HCEC 1CT (cell line): ENCODE measurements around the gene ITGA7.

Experiments
- DNase-seq: peaks from one replicate; pipeline ENCODE4 v3.0.0-alpha.2; 2017

Gene ITGA7

DNA sequence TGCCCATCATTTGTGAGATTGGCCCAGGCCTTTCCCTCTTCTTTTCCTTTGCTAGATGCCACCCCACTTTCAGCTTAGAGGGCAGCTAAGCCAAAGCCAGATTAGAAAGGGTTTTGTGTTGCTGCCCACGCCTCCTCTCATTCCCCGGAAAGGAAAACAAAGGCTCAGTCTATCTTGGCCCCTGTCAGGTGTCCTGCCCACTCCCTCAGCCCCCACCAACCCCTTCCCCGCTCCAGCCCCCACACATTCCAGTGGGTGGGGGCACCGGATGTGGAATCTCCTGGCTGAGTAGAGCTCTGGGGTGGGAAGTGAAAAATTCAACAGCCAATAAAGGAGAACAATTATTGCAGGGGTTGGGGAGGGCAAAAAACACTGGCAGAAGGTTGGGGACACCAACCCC lies 10.3 kb upstream of the ITGA7 start:
- no peak for DNase-seq

DNA sequence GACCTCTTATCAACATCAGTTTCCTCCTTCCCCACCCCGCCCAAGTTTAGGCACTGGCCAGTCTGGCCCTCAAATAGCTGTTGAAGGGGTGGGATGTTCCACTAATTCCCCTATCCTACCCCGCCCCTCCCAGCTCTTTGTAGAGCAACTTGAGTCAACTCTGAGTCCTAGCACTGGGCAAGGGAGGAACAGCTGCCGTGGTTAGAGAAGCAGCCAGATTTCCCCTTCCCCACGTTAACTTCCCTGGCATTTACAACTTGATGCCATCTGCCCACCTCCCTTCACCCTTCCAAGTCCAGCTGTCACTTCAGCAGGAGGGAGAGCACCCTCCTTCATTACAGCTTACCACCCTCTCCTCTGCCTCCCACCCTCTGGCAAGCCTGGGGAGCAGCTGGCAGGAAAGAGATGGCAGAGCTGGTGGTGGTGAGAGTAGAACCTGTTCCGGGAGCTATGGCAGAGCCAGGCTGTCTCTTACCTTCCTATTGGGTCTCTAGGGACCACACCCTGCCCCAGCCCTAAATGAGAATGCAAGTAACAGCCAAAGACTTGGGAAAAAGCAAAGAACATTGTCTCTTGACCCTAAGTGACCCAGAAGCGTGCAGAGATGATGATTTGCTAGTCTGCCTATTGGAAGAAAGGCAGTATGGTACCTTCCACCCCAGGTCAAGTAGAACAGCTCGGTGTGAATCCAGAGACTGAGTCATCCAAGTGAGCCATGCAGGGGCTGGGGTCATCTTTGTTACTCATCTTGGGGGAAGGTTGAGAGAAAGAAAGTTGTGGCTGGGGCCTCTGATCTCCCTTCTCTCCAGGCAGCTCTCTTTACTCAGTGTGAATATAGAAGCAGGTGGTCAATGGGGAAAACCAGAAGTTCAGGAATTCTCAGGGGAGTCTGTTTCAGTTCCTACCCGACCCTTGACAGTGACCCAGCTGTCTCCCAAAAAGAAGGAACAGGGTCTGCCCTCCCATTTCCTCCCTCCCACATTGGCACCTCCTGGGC lies 9.6 kb upstream of the ITGA7 start:
- DNase-seq: peak; percentile 71

DNA sequence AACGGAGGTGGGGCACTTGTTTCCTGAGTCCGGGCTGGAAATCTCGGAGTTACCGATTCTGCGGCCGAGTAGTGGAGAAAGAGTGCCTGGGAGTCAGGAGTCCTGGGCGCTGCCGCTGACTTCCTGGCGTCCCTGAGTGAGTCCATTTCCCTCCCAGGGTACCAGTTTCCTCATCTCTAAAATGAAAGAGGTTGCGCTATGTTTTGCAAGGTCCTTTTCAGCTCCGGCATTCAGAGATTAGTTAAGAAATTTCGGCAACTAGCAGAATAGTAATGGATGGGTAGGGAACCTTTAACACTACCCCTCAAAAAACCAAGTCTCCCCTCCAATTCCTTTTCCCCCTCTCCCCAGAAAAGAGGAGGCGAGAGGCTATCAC lies 8.9 kb upstream of the ITGA7 start:
- DNase-seq: no peak

DNA sequence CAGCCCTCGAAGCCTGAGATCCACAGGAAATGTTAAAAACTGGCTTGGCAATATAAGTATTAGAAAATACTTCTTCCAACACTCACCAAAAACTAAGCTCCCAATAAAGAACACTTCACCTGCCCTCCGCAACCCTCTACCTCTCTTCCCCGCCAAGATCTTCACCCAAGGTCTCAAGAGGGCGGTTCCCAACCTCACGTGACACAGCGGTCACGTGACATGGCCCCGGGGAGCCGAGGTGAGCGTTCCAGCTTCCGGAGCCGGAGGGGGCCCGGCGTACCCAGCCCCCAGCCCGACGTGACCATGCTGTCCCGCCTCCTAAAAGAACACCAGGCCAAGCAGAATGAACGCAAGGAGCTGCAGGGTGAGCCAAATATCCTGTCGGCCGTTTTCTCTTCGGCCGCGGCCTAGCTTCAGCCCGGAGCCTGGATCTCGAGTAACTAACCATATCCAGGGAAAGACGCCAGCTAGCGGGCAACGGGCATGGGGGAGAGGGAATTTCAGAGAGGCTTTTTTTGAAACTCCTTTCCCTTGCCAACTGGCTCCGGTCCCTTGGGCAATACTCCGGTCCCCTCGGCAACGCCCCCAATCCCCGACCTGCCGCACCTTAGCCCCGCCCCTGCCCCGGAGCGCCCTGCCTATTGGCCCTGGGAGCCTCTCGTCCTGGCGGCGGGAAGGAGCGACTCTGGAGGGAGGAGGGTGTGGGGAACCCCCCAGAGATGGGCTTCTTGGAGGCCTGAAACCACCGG lies 8.3 kb upstream of the ITGA7 start, which contains the start of gene BLOC1S1:
TSS of gene BLOC1S1 (plus strand) at position 214 of the 749 bp plus-strand sequence. CDS start at position 220, 6 bp downstream.
- DNase-seq: peak; percentile 84

DNA sequence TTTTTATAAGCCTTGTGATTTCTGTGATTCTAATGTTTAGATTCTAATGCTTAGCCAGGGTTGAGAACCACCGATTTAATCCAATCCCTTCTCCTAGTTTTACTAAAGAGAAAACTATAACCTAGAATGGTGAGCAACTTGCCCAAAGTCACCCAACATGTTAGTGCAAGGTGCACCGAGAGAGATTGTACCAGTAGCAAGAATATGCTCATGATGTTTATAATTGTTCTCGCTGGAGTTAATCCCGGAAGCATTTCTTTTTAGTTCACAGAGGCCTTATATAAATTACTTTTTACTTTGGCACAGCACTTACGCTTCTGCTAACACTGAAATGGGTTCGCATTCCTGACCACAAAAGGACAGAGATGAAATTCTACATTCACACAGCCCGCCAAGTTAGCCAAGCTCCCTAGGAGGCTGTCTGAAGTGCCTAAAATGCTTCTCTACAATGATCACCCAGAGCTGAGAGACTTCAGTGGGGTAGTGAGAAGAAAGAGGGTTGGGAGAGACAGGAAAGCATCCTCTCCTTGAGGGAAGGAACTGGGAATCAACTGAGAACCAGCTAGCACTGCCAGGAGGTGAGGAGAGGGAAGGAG lies 7.6 kb upstream of the ITGA7 start:
- no peak for DNase-seq

DNA sequence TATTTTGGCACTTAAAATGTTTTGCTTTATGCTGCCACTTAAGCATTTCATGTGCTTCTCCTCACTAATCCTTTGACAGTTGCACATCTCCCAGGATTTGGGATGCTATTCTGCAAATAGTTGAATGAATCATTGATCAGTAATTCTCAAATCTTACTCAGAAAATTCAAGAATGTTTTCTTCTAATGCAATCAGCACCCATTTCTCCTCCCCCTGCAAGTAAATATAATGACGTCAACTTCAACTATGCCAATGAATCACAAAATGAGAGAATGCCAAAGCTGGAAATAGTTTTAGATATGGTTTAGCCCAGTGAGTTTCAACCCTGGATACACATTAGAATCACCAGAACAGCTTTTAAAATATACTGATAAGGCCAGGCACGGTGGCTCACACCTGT lies 6.0 kb upstream of the ITGA7 start:
- peak; percentile 95 for DNase-seq

DNA sequence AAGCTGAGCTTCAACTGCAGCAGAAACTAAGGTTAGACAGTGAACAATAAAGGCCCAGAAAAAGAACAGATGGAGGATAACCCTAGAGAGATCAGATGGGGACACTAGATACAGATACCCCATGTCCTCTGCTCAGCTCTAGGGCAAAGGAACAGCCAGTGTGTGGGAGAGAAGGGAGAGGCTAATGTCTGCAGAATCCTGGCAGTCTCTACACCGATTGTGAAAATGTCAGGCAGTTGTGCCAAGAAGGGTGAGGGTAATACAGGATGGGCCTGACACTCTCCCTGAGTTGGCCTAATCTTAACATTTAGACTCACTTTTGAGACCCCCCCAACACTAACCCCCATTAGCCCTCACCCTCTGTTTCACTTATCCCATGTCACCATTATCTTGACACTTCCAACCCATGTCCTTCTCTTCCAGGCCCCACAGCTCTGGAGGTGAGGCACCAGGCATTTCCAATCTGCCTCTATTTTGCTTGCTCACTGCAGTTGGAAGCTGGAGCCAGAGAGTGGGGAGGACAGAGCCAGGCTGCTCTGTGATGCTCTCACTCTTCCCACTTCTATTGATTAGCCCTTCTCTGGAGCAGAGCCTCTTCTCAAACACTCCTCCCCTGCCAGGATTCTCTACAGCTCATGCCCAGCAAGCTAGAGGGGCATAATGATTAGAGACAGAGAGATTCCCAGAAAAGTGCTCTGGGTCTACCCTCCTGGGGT lies 5.2 kb upstream of the ITGA7 start:
- no peak for DNase-seq

DNA sequence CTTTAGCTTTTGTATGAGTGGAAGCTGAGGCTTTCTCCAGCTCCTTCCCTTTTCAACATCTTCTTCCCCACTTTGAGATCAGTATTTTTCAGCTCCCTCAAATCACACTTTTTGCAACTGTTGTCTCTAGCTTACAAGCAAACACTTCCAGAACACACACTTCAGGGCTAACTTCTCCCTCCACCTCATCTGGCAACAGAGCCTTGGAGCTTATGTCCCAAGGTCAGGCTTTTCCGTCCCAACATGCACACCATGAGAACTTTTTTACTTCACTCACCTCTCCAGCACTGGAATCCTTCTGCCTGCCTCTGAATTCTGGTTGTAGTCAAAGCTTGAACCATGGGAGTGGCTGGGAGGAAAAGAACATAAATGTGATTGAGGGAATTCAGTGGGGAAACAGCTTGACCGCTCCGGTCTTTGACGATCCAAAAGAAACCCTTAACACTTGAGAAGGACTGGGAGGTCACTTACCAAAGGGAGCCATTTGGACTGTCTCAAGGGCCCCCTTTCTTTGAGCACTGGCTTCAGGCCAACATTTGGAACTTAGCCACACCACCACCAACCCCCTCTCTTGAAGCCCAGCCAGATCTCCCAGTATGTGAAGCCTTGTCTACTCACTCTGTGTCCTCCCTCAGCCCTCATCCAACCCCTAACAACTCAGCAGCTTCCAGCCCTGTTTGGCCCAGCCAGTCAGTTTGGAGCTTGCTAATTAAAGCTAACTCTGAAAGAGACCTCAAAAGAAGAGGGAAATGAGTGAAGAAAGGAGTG lies 4.3 kb upstream of the ITGA7 start:
- DNase-seq: no peak

DNA sequence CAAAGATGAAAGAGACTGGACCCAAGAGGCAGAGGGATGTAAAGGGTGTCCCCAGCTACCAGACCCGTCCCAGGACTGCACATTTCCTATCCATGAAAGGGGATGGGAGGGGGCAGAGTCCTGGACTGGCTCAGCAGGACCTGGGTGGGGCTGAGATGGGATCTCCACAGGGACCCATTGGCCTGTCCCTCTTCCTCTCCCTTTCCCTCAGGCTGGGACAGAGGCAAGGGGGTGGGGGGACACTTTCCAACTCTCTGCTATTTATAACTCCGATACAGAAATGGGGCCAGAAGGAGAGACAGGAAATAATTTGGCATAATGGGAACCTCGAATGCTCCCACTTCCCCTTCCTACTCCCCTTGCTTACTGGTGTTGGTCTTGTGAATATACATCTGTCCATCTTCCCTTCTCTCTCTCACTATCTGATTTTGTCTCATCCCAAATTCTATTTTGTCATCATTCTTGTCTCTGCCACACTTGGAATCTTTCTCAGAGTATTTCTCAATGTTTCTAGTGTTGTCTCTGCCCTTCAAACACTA lies 1.1 kb upstream of the ITGA7 start:
- no peak for DNase-seq

DNA sequence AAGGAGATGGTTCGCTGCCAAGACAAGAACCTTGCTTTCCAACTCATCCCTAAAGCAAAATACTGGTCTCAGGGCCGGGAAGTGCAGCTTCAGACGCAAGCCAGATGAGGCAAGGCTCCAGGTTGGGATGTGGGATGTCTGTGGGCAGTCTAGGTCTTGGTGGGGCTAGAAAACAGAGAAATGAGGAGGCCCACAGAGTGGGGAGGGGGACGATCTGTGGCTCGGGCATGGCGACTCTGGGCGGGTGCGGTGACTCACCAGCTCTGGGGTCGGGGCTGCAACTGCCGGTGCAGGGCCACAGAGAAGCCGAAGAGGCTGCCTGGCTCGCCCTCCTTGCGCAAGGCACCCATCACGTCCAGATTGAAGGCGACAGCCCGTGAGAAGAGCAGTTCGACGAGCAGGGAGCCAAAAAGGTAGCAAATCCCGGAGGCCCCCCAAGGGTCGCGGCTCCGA lies 459 bp downstream of the ITGA7 start:
- no peak for DNase-seq

DNA sequence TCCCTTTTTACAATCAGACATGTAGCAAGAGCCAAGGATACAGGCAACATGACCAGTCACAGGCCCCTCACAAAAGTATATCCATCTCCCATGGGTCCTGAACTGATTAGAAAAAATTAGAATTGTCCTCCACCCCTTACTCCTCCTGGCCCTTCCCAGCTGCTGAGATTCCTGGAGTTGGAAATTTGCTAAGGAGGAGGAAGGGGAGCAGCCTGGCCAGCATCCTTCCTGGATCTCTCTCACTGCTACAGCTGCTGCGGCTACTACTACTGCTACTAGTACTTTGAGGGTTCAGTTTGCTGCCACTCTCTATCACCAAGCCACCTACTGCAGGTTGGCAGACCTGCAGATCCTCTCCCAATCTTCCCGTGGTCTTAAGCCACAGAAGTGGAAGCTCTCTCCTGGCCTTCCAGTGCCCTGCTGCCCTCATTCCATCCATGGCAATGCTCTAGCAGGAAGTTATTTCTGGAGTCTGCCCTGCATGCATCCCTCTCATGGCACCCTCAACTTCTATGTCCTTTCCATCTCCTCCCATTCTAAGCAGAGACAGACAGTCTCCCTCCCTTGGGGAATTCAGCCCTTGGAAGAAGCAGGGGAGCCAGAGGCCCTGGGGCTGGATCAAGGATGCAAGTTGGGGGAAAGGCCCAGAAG lies 1.0 kb downstream of the ITGA7 start:
- DNase-seq: no peak

DNA sequence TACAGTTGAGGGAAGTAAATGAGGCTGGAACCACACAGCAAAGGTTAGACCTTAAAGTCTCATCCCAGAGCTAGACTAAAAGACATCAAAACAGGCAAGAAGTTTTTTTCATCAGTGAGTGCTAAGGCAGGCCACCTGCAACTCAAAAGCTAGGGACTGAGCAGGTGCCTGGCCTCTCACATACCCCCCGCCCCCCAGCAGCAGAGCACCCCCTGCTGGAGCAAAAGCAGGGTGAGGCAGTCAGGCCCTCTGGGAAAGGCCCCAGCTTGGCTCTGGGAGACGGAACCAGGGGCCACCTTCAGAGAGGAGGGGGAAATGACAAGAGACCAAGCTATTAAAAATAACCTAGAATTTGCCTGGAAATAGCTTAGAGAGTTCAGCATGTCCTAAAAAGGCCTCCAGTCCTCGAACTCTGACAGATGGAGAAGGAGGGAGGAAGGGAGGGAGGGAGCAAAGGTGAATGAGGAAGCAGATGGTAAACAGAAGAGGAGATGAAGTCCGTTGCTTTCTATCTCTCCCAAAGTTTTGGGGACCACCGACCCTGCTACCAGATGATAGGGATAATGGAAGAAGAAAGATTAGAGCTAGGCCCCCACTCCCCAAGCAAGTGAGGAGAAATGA lies 1.8 kb downstream of the ITGA7 start:
- no peak for DNase-seq

DNA sequence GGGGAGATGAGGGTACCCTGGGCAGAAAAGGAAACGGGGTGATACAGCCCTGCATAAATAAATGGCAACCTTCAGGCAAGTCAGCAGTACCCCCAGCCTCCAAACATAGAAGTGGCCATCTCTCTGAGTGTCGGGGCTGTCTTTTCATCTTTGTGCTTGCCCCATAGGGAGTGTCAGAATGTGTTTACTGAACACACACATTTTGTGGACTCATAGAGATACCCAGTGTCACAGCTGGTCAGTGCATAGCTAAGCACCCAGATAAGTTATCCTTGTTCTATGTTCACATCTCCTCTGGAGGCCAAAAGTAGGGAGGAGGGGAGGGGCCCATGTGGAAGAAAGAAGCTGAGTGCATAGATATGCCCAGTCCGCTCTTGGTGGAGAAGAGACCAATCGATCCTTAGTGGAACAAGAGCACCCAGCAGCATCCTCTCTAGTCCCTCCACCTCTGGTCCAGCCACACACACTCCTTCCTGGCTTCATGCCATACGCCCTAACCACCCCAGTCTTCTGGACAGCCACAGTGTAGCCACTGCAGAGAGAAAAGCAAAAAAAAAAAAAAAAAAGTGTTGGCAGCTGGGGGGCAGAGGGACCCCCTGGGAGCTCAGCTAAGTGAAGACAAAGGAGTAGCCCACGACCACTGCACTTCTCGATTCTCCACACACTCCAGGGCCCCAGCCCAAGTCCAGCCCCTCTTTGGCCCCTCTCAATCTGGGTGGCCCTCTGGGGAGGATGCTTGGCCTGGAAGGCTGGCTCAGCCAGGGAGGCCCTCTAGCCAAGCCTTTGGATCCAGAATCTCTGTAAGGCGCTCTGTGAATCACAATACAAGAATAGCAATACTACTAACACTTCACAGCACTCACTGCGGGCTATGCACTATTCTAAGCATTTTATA lies 2.6 kb downstream of the ITGA7 start:
- no peak for DNase-seq

DNA sequence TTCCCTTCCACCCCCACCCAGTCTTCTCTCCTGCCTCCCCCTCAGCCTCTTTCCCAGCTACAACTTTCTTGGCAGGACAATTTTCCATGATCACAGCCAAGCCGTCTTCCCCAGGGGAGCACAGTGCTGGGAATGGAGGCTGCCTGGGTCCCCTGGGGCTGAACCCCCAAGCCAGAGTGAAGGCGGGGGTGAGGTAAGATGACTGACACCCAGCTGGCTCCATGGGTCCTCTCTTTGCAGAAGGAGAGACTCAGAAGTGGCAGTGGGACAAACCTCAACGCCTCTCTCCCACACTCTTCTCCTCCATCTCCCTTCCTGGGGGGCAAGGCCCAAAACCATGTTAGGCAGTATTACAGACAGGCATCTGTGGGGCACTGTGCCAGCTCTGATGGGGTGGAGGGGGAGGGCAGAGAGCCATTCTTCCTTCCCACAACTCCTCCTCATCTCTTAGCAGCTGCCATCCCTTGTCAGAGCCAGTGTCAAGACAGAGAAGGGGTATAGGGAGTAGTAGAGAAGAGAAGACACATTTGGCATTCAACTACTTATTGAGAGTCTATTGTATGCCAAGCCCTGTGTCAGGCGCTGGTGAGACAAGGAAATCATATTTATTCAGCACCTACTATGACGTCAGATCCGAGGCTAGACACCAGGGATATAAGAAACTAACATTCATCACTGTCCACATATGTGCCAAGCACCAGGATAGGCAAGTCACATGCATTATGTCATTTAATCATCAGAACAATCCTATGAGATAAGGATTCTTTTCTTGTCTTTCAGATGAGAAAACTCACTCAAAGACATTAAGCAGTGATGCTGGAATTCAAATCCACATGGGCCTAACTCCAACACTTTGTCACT lies 3.6 kb downstream of the ITGA7 start:
- no peak for DNase-seq

DNA sequence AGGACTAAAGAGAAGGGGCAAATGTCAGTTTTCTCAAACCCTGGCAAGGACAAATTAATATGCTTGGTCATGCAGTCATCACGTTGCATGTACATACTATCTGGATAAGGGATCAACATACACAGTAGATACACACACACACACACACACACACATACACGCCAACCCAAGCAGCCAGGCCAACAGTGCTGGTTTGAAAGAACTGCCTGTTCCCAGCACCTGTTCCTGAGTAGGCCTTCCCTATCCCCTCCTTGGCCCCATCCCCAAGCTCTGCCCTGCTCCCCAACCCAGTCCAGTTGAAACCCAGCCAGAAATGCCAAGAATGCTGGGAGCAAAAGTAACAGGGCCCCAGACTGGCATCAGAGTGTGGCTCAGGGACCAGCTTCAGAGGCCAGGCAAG lies 4.4 kb downstream of the ITGA7 start:
- no peak for DNase-seq

DNA sequence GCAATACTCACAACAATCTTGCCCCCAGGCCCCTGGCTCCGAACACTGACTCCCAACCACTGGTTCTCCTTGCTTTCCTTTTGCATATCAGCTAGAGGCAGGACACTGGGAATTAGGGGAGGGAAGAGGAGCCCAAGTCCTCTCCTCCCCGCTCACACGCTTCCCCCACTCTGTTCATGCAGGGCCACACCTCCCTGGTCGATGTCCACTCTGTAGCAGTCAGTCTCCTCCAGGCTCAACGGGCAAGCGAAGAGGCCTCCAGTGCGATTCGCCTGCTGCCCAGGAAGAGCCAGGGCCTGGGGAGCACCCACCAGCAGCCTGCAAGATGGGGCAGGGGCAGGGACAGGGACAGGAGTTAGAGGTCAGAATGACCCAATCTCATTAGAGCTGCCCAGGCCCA lies 4.8 kb downstream of the ITGA7 start:
- no peak for DNase-seq

DNA sequence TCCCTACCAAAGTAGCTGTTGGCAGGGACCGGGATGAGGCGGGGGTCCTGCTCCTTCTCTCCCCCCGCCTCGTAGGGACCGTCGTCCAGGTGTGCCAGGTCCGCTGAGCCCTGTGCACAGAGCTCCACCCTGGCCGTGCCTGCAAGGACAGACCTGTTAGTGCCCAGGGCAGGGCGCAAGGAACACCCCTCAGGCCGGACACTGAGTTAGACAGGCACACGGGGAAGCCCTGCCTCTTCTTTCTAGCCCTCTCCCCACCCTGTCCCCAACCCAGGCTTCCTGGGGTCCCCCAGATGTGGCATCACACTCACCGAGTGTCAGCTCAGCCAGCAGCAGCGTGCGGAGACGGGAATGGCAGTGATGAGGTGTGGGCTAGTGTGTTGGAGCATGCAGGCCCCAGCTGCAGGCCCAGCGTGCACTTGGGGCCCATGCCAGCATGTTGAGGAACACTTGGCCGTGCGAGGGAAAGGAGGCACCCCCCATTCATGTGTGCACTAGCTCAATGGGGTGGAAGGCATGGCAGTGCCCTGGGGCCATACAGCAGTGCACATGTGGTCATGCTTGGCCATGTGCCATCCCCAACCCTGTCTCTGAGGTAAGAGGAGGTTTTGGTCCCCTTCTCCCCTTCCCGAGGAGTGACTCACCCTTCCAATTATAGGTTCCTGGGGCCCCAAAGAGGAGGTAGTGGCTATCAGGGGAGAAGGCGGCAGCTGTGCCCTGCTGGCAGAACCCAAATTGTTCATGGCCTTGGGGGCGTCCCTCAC lies 7.3 kb downstream of the ITGA7 start:
- peak; percentile 43 for DNase-seq
